Measurements from ENCODE around the gene KDM2B. TPM values are rescaled to one million over a fixed set of nuclear protein-coding genes. Genes with fewer than 3 reads are reported as not detected.

Gene KDM2B
- total RNA-seq, 1 experiment from 2014 or later, result 45.1 TPM

DNA sequence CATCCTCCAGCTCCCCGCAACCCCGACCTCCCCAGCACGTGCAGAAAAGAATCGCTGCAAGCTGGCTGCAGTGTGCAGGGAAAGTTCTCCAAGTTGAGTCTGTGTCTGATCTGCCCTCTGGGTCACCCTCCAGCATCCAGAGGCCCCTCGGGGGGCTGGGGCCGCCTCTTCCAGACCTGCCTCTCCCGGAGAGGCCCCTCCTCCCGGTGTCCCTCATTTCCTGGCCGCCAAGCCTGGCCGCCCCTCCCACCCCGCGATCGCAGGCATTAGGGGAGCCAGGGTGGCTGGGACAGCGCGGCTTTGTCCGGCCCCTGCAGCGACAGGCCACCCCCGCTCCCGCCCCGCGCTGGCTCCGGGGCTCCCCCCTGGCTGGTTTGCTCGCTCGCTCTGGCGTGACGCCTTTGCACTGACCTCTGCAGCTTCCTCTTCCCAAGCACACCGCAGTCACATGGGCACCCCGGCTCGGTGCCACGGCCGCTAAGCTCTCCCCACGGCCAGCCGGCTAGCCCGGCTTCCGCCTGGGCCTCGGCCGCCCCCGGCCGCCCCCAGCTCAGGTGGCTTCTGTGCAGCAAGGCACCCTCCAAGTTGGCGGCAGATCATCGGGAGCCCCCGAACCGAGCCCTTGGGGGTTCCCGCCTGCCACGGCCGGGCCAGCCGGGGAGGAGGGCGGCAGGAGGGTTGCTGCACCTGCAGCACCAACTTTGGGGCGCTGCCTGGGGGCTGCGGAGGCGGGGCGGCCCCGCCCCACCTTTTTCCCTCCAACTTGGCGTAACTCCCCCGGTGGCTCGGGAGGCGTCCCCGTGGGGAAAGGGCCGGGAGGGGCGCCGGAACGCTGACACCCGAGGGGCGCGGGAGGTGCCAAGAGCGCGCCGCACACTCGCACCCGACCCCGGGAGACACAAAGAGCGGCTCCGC lies 43.7 kb downstream of the KDM2B start:
- Histone ChIP-seq H3K27me3 (ENCODE audit: insufficient read depth, low read depth) (no peaks in the 10 kb centered on the region), H3K79me2 (ENCODE audit: low read depth) (no peaks in the 10 kb centered on the region), H3K4me1 (replicated peaks; ENCODE audit: insufficient read depth) (peaks cover 10% of the 10 kb centered on the region), H3K9me3 (ENCODE audit: insufficient read depth, low read depth) (no peaks in the 10 kb centered on the region), H3K36me3 (ENCODE audit: low read depth) (no peaks in the 10 kb centered on the region), H3K4me2 (peak overlapping the region; percentile 83), H3F3A (ENCODE audit: insufficient read depth, low read depth) (0 out of 2 replicates have a peak, but pooled peaks cover 8% of the 10 kb centered on the region), H2AFZ (peak overlapping the region; percentile 89), H3K9me2 (ENCODE audit: insufficient read depth) (no peaks in the 10 kb centered on the region), H3K4me3 (peak overlapping the region; percentile 81), H4K20me1 (ENCODE audit: insufficient read depth) (no peaks in the 10 kb centered on the region), H3K27ac (no peak overlapping the region)
- TF ChIP-seq, protein P1, sequence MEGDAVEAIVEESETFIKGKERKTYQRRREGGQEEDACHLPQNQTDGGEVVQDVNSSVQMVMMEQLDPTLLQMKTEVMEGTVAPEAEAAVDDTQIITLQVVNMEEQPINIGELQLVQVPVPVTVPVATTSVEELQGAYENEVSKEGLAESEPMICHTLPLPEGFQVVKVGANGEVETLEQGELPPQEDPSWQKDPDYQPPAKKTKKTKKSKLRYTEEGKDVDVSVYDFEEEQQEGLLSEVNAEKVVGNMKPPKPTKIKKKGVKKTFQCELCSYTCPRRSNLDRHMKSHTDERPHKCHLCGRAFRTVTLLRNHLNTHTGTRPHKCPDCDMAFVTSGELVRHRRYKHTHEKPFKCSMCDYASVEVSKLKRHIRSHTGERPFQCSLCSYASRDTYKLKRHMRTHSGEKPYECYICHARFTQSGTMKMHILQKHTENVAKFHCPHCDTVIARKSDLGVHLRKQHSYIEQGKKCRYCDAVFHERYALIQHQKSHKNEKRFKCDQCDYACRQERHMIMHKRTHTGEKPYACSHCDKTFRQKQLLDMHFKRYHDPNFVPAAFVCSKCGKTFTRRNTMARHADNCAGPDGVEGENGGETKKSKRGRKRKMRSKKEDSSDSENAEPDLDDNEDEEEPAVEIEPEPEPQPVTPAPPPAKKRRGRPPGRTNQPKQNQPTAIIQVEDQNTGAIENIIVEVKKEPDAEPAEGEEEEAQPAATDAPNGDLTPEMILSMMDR (conservative IDR thresholded peaks at IDR 0.05), result no peak
- no peak for TF ChIP-seq EZH2 (IDR thresholded peaks at IDR 0.05; ENCODE audit: low read depth)
- CTCF ChIA-PET, result interaction anchor here (0.5 to 0.7 kb wide), 3 partner anchors 15 to 97 kb away, joined by 5 to 17 read pairs (median 13); no protein-coding TSS in a partner anchor
- intact Hi-C loops (cut with micrococcal nuclease; ENCODE audit: unreplicated experiment), result no loop called here
- DNase-seq, result peak; percentile 64 to 83
- POLR2A ChIA-PET (ENCODE audit: unreplicated experiment), result interaction anchor here (0.5 kb wide), 1 partner anchor 135 kb away, joined by 4 read pairs; no protein-coding TSS in a partner anchor
- BruUV-seq (replicated peaks), result no TSS peak

DNA sequence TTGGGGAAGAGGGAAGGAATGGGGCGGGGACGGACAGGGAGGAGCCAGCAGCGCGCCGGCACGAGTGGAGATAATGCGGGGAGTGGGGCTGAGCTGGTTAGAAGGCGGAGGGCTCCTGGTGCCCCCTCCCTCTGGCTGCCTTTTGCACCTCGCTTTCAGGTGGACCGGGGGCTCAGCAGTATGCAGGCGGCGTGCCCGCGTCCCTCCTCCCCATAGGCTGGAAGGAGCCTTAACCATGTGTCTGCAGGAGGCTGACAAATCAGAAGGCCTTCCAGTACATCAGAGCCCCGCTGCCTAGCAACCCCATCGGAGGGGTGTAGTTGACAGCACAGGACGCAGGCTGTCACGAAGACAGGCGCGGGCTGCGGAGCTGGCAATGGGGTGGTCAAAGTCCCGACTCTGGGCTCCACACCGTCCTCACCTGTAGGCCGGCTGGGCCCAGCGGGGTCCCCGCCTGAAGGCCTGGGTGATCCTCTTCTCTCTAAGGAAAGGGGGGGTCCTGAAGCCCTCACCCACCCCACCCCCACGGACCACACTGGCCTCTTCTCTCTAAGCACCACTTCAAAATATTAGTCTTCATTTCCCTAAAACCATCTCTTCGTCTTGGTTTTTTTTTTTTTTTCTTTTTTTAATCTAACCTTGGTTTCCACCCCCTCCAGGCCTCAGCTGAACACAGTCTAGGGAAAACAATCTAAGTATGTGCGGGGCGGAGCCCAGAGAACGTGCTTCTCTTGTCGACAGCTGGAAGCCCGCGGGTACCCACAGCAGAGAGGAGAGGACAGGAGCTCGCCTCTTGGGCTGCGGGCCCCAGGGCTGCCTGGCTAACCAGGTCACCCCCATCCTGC lies 44.5 kb downstream of the KDM2B start:
- peak overlapping the region; percentile 83 for H3K4me2 ChIP-seq
- peak overlapping the region; percentile 81 for H3K4me3 ChIP-seq
- no peaks in the 10 kb centered on the region for H3K36me3 ChIP-seq (ENCODE audit: low read depth)
- H3K9me2 ChIP-seq (ENCODE audit: insufficient read depth), result no peaks in the 10 kb centered on the region
- DNase-seq, result peak; percentile 45
- no peaks in the 10 kb centered on the region for H4K20me1 ChIP-seq (ENCODE audit: insufficient read depth)
- intact Hi-C loops (cut with micrococcal nuclease; ENCODE audit: unreplicated experiment), result no loop called here
- 0 out of 2 replicates have a peak, but pooled peaks cover 8% of the 10 kb centered on the region for H3F3A ChIP-seq (ENCODE audit: insufficient read depth, low read depth)
- CTCF ChIA-PET, result interaction anchor here (0.5 to 0.7 kb wide), 3 partner anchors 16 to 98 kb away, joined by 5 to 17 read pairs (median 13); no protein-coding TSS in a partner anchor
- POLR2A ChIA-PET (ENCODE audit: unreplicated experiment), result interaction anchor here (0.5 kb wide), 1 partner anchor 136 kb away, joined by 4 read pairs; no protein-coding TSS in a partner anchor
- peaks cover 10% of the 10 kb centered on the region for H3K4me1 ChIP-seq (replicated peaks; ENCODE audit: insufficient read depth)
- no peak overlapping the region for H3K27ac ChIP-seq
- no peaks in the 10 kb centered on the region for H3K79me2 ChIP-seq (ENCODE audit: low read depth)
- TF ChIP-seq, protein P1 (conservative IDR thresholded peaks at IDR 0.05), result no peak
- TF ChIP-seq EZH2 (IDR thresholded peaks at IDR 0.05; ENCODE audit: low read depth), result no peak
- no peaks in the 10 kb centered on the region for H3K27me3 ChIP-seq (ENCODE audit: insufficient read depth, low read depth)
- BruUV-seq (replicated peaks), result no TSS peak
- peak overlapping the region; percentile 89 for H2AFZ ChIP-seq
- no peaks in the 10 kb centered on the region for H3K9me3 ChIP-seq (ENCODE audit: insufficient read depth, low read depth)
